ENCODE results near the gene DNMT3B.
"Not testable (repeated sequence)": the region's sequence is repeated elsewhere in the genome, so short reads cannot be mapped to it uniquely, and the experiment has no call there.

The DNMT3B gene

DNA sequence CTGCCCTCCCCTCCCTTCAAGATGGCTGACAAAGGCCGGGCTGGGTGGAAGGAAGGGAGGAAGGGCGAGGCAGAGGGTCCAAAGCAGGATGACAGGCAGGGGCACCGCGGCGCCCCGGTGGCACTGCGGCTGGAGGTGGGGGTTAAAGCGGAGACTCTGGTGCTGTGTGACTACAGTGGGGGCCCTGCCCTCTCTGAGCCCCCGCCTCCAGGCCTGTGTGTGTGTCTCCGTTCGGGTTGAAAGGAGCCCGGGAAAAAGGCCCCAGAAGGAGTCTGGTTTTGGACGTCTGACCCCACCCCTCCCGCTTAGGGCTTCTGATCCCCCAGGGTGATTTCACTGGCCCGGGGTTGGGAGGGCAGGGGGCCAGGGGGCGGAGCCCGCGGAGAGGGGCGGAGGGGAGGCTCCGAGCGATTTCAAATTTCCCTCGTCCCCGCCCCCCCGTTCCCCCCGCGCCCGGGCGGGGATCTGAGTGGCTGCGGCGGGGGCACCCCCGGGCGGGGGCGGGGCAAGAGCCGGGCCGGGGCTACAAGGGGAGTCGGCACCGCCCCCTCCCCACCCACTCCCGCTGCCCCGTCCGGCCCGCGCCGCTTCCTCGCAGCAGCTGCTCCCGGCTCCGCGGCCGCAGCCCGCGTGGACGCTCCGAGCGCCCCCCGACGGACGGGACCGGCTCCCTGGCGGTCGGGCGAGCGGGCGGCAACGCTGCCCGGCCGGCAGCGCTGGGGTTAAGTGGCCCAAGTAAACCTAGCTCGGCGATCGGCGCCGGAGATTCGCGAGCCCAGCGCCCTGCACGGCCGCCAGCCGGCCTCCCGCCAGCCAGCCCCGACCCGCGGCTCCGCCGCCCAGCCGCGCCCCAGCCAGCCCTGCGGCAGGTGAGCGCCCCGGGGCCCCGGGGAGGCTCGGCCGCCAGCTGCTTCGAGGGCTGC lies at the start of gene DNMT3B:
TSS of gene DNMT3B (plus strand) at position 555 of the 923 bp plus-strand sequence. CDS start 17,939 bp downstream, outside the sequence.
- TF ChIP-seq, protein P1, sequence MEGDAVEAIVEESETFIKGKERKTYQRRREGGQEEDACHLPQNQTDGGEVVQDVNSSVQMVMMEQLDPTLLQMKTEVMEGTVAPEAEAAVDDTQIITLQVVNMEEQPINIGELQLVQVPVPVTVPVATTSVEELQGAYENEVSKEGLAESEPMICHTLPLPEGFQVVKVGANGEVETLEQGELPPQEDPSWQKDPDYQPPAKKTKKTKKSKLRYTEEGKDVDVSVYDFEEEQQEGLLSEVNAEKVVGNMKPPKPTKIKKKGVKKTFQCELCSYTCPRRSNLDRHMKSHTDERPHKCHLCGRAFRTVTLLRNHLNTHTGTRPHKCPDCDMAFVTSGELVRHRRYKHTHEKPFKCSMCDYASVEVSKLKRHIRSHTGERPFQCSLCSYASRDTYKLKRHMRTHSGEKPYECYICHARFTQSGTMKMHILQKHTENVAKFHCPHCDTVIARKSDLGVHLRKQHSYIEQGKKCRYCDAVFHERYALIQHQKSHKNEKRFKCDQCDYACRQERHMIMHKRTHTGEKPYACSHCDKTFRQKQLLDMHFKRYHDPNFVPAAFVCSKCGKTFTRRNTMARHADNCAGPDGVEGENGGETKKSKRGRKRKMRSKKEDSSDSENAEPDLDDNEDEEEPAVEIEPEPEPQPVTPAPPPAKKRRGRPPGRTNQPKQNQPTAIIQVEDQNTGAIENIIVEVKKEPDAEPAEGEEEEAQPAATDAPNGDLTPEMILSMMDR (conservative IDR thresholded peaks at IDR 0.05; ENCODE audit: low read depth, low read length) = no peak
- DNase-seq (ENCODE audit: low read depth) = peak; percentile 75

DNA sequence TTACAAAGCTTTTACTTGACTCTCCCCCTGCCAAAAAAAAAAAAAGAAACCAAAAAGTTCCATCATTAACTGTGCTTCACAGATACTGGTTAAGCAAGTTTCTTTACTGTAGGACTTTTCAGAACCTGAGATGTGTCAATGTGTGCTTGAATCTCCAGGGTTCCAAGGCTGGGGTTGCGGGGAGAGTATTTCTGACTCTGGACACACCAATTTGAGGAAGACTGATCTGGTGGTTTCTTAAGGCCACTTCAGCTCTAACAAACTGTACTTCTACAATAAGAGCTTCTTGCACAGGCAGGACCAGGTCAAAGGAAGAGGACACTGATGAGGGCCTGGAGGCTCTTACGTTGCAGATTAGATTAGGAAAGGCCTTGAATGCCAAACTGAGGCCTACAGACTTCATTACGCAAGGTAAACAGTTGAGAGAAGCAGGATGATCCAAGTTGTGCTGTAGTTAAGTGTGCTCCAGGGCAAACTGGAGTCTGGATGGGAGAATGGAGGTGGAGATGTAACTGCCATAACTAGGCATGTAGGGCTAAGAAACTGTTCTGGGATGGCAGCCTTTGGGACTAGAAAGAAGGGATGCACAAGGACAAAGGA lies 43.3 kb upstream of the DNMT3B start:
- H3K4me3 ChIP-seq (ENCODE audit: low read depth, low read length) = no peak overlapping the region
- DNase-seq (ENCODE audit: low read depth) = no peak
- TF ChIP-seq, protein P1 (conservative IDR thresholded peaks at IDR 0.05; ENCODE audit: low read depth, low read length) = no peak

More for the DNA sequence above, at the start of gene DNMT3B:
- H3K4me3 ChIP-seq (ENCODE audit: low read depth, low read length) = peak within 1 kb of the TSS; percentile 70

DNA sequence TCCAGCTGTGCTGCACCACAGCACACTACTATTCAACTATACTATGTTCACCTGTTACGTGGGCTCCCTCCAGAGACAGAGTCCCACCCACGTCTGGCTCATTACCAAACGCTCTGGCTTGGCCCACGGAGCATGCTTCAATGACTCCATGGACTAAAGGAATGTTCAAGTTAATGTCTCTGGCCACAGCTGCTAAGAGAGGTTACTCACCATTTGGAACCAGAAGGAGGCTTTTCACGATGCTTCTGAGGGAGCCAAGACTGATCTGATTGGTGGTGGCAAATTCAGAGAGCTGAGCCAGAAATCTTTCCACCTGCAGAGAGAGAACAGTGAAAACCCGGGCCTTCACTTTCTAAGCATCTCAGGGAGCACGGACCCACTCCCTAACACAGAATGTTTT lies 34.5 kb upstream of the DNMT3B start:
- no peak overlapping the region for H3K4me3 ChIP-seq (ENCODE audit: low read depth, low read length)
- TF ChIP-seq, protein P1 (conservative IDR thresholded peaks at IDR 0.05; ENCODE audit: low read depth, low read length) = no peak
- peak; percentile 90 for DNase-seq (ENCODE audit: low read depth)

DNA sequence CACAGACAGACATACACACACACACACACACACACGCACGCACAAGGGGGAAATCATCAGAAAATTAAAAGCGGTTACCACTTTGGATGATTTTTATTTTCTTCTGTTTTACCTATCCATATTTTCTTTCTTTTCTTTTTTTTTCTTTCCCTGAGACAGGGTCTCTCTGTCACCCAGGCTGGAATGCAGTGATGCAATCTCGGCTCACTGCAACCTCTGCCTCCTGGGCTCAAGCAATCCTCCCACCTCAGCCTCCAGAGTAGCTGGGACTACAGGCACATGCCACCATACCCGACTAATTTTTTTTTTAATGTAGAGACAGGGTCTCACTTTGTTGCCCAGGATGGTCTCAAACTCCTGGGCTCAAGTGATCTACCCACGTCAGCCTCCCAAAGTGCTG lies 33.8 kb upstream of the DNMT3B start:
- DNase-seq (ENCODE audit: low read depth); H3K4me3 ChIP-seq (ENCODE audit: low read depth, low read length): not testable (repeated sequence)

DNA sequence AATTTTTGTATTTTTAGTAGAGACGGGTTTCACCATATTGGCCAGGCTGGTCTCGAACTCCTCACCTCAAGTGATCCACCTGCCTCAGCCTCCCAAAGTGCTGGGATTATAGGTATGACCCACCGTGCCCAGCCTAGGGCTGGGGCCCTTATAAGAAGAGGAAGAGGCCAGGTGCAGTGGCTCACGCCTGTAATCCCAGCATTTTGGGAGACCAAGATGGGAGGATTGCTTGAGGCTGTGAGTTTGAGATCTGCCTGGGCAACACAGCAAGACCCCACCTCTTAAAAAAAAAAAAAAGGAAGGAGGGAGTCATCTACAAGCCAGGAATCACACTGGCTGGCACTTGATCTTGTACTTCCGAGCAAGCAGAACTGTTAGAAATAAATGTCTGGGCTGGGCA lies 32.9 kb upstream of the DNMT3B start:
- DNase-seq (ENCODE audit: low read depth); H3K4me3 ChIP-seq (ENCODE audit: low read depth, low read length): not testable (repeated sequence)

DNA sequence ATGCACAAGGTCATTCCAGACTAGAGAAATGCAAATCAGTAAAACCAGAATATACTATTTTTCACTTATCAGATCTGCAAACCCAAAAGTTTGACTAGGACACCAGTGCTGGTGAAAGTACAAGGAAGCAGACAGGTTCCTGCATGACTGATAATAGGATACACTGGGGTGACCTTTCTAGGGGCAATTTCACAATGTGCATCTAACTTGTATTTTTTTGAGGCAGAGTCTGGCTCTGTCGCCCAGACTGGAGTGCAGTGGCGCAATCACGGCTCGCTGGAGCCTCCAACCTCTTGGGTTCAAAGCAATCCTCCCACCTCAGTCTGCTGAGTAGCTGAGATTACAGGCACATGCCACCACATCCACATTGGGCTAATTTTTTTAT lies 30.3 kb upstream of the DNMT3B start:
- TF ChIP-seq, protein P1 (conservative IDR thresholded peaks at IDR 0.05; ENCODE audit: low read depth, low read length) = no peak
- peak; percentile 36 for DNase-seq (ENCODE audit: low read depth)
- no peak overlapping the region for H3K4me3 ChIP-seq (ENCODE audit: low read depth, low read length)

DNA sequence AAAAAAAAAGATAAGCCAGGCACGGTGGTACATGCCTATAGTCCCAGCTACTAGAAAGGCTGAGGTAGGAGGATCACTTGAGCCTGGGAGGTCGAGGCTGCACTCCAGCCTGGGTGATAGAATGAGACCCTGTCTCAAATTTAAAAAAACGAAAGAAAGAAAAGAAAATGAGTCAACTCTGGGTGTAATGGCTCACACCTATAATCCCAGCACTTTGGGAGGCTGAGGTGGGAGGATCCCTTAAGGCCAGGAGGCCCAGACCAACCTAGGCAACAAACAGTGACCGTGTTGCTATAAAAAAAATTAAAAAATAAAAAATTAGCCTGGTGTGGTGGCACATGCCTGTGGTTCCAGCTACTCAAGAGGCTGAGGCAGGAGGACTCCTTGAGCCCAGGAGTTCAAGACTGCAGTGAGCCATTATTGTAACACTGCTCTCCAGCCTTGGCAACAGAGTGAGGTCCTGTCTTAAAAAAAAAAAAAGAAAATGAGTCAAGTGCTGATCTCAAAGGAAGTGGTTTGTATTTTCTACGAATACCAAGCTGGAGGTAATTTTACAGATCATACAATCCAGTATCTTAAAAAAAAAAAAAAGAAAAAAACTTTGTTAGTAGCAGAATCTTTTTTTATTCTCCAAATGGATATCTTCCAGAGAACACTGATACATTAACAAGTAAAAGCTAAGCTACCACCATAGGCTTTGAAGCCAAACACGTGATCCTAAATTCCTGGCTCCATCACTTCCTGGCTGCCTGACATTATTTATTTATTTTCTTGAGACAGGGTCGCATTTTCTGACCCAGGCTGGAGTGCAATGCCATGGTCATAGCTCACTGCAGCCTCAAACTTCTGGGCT lies 24.6 kb upstream of the DNMT3B start:
- peak; percentile 81 for DNase-seq (ENCODE audit: low read depth)
- no peak overlapping the region for H3K4me3 ChIP-seq (ENCODE audit: low read depth, low read length)
- TF ChIP-seq, protein P1 (conservative IDR thresholded peaks at IDR 0.05; ENCODE audit: low read depth, low read length) = no peak
